ENCODE measurements around the gene TRAM2. TPM values are rescaled to one million over a fixed set of nuclear protein-coding genes. Genes with fewer than 3 reads are reported as not detected.

The TRAM2 gene
- total and polyA plus RNA-seq, 9 of the 15 experiments (the other 6 are each of a cell fraction or from before 2014, with no cell fraction given): 2.6 to 13.3 (median 8.9) TPM

DNA sequence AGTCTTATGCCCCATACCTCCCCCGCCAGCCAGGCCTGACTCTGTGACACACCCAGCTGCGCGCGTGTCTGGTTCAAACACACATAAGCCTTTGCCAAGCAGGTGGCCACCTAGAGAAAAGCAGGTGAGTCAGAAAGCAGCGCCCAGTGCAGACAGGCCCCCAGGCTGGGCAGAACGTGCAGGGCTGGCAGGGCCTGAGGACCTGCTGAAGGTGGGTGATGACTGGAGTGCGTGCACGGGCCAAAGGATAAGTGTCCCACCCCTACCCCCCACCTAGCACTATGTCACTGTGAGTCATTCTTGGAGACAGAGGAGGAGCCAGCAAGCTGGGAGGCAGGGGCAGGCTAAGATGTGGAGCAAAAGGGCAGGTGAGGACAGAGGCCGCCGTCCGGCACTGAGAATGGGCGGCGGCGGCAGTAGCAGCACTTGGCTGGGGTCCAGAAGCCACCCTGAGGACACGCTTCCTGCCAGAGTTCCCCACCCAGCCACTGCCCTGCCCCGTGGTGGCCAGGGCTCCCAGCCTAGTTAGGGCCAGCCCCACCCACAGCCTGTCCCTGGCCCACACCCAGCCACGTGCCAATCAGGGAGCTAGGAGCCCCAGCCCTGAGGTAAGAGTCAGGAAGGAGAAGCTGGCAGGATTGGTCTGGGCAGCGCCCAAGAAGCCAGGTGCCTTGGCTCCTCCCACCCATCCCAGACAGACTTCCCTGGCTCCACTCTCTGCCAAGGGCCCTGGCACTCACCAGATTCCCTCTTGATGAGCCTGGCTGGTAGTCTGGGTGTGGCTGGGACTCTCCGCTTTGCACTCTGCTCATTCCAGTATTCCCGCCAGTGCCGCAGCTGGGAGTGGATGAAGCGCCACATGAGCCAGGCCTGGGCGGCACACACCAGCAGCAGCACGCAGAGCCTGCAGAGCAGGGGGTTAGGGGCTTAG lies 72.7 kb downstream of the TRAM2 start (continued):
- TF ChIP-seq, protein P1, sequence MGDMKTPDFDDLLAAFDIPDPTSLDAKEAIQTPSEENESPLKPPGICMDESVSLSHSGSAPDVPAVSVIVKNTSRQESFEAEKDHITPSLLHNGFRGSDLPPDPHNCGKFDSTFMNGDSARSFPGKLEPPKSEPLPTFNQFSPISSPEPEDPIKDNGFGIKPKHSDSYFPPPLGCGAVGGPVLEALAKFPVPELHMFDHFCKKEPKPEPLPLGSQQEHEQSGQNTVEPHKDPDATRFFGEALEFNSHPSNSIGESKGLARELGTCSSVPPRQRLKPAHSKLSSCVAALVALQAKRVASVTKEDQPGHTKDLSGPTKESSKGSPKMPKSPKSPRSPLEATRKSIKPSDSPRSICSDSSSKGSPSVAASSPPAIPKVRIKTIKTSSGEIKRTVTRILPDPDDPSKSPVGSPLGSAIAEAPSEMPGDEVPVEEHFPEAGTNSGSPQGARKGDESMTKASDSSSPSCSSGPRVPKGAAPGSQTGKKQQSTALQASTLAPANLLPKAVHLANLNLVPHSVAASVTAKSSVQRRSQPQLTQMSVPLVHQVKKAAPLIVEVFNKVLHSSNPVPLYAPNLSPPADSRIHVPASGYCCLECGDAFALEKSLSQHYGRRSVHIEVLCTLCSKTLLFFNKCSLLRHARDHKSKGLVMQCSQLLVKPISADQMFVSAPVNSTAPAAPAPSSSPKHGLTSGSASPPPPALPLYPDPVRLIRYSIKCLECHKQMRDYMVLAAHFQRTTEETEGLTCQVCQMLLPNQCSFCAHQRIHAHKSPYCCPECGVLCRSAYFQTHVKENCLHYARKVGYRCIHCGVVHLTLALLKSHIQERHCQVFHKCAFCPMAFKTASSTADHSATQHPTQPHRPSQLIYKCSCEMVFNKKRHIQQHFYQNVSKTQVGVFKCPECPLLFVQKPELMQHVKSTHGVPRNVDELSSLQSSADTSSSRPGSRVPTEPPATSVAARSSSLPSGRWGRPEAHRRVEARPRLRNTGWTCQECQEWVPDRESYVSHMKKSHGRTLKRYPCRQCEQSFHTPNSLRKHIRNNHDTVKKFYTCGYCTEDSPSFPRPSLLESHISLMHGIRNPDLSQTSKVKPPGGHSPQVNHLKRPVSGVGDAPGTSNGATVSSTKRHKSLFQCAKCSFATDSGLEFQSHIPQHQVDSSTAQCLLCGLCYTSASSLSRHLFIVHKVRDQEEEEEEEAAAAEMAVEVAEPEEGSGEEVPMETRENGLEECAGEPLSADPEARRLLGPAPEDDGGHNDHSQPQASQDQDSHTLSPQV (IDR thresholded peaks at IDR 0.05): peak; percentile 96
- TF ChIP-seq CHCHD3 (CRISPR knock-in tag; IDR thresholded peaks at IDR 0.05): no peak
- no peak for TF ChIP-seq LCOR (CRISPR knock-in tag; IDR thresholded peaks at IDR 0.05)
- no peak for TF ChIP-seq ZFP1 (CRISPR knock-in tag; IDR thresholded peaks at IDR 0.05)
- peak; percentile 71 for TF ChIP-seq EP400 (IDR thresholded peaks at IDR 0.05)
- no peak for TF ChIP-seq TGIF2 (CRISPR knock-in tag; IDR thresholded peaks at IDR 0.05)
- TF ChIP-seq, protein P2, sequence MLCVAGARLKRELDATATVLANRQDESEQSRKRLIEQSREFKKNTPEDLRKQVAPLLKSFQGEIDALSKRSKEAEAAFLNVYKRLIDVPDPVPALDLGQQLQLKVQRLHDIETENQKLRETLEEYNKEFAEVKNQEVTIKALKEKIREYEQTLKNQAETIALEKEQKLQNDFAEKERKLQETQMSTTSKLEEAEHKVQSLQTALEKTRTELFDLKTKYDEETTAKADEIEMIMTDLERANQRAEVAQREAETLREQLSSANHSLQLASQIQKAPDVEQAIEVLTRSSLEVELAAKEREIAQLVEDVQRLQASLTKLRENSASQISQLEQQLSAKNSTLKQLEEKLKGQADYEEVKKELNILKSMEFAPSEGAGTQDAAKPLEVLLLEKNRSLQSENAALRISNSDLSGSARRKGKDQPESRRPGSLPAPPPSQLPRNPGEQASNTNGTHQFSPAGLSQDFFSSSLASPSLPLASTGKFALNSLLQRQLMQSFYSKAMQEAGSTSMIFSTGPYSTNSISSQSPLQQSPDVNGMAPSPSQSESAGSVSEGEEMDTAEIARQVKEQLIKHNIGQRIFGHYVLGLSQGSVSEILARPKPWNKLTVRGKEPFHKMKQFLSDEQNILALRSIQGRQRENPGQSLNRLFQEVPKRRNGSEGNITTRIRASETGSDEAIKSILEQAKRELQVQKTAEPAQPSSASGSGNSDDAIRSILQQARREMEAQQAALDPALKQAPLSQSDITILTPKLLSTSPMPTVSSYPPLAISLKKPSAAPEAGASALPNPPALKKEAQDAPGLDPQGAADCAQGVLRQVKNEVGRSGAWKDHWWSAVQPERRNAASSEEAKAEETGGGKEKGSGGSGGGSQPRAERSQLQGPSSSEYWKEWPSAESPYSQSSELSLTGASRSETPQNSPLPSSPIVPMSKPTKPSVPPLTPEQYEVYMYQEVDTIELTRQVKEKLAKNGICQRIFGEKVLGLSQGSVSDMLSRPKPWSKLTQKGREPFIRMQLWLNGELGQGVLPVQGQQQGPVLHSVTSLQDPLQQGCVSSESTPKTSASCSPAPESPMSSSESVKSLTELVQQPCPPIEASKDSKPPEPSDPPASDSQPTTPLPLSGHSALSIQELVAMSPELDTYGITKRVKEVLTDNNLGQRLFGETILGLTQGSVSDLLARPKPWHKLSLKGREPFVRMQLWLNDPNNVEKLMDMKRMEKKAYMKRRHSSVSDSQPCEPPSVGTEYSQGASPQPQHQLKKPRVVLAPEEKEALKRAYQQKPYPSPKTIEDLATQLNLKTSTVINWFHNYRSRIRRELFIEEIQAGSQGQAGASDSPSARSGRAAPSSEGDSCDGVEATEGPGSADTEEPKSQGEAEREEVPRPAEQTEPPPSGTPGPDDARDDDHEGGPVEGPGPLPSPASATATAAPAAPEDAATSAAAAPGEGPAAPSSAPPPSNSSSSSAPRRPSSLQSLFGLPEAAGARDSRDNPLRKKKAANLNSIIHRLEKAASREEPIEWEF (CRISPR knock-in tag; IDR thresholded peaks at IDR 0.05): 0 out of 2 replicates have a peak, but pooled peaks have one; percentile 72
- TF ChIP-seq ZEB2 (IDR thresholded peaks at IDR 0.05): peak; percentile 83
- peak; percentile 55; the same call in 1 of the 2 replicates for TF ChIP-seq MYC (IDR thresholded peaks at IDR 0.05; ENCODE audit: low read depth, low read length)
- no peak for TF ChIP-seq MYC (CRISPR knock-in tag; IDR thresholded peaks at IDR 0.05; ENCODE audit: borderline replicate concordance, low read depth)
- TF ChIP-seq ZNF75A (CRISPR knock-in tag; IDR thresholded peaks at IDR 0.05): no peak
- TF ChIP-seq FOXM1 (IDR thresholded peaks at IDR 0.05; ENCODE audit: low read depth): no peak
- no peak for TF ChIP-seq FOXM1 (CRISPR knock-in tag; IDR thresholded peaks at IDR 0.05; ENCODE audit: low read depth)
- TF ChIP-seq, protein P3, sequence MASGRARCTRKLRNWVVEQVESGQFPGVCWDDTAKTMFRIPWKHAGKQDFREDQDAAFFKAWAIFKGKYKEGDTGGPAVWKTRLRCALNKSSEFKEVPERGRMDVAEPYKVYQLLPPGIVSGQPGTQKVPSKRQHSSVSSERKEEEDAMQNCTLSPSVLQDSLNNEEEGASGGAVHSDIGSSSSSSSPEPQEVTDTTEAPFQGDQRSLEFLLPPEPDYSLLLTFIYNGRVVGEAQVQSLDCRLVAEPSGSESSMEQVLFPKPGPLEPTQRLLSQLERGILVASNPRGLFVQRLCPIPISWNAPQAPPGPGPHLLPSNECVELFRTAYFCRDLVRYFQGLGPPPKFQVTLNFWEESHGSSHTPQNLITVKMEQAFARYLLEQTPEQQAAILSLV (tag; IDR thresholded peaks at IDR 0.05): no peak
- peak; percentile 96 for TF ChIP-seq CTBP1 (IDR thresholded peaks at IDR 0.05; ENCODE audit: borderline replicate concordance)
- no peak for TF ChIP-seq TCF7L2 (IDR thresholded peaks at IDR 0.05; ENCODE audit: low read depth, low read length)
- no peak for TF ChIP-seq ELF2 (CRISPR knock-in tag; IDR thresholded peaks at IDR 0.05)
- TF ChIP-seq NCOA4 (IDR thresholded peaks at IDR 0.05; ENCODE audit: partially characterized antibody): no peak
